ENCODE measurements around the gene CKLF.

DNA sequence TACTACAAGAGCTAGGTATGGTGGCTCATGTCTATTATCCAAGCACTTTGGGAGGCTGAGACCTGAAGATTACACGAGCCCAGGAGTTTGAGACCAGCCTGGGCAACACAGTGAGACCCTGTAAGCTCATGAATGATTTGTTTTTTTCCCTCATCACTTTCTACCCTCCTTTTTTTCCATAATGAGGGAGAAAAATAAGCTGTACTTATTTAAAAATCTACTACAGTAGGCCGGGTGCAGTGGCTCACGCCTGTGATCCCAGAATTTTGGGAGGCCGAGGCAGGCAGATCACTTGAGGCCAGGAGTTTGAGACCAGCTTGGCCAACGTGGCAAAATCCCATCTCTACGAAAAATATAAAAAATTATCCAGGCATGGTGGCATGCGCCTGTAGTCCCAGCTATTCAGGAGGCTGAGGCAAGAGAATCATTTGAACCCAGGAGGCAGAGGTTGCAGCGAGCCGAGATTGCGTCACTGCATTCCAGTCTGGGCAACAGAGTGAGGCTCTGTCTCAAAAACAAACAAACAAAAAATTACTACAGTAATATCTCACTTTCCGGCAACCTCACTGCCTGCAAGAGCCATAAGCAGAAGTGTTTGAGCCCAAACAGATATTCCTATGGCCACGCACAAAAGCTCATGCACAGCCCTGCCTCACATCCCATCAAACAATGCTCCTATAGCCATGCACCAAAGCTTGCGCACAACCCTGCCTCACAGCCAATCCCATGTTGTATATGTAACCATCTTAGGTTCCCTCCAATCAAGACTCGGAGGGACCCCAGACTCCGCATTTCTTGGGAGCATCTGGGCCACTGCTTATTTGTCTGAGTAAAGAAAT lies 39.9 kb upstream of the CKLF start:
- TF ChIP-seq, protein P1, sequence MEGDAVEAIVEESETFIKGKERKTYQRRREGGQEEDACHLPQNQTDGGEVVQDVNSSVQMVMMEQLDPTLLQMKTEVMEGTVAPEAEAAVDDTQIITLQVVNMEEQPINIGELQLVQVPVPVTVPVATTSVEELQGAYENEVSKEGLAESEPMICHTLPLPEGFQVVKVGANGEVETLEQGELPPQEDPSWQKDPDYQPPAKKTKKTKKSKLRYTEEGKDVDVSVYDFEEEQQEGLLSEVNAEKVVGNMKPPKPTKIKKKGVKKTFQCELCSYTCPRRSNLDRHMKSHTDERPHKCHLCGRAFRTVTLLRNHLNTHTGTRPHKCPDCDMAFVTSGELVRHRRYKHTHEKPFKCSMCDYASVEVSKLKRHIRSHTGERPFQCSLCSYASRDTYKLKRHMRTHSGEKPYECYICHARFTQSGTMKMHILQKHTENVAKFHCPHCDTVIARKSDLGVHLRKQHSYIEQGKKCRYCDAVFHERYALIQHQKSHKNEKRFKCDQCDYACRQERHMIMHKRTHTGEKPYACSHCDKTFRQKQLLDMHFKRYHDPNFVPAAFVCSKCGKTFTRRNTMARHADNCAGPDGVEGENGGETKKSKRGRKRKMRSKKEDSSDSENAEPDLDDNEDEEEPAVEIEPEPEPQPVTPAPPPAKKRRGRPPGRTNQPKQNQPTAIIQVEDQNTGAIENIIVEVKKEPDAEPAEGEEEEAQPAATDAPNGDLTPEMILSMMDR (IDR thresholded peaks at IDR 0.05), result no peak
- TF ChIP-seq POLR2A (IDR thresholded peaks at IDR 0.05), result no peak

All from lower leg skin (tissue), 3 donors.